GM18511 (cell line): ENCODE data around the gene NKAIN4.

Experiments
- ATAC-seq: cut with Tn5 transposase; IDR thresholded peaks from one replicate; pipeline ENCODE4 v1.9.1; 2021; ENCODE audit warnings: mild to moderate bottlenecking, moderate library complexity; ENCODE audit not compliant: unreplicated experiment

NKAIN4 gene

GRCh38 chr20:63198606-63199005, 55.7 kb downstream of the NKAIN4 start:
- no peak for ATAC-seq

- ATAC-seq = no peak
Measured at GRCh38 chr20:63196768-63197470, 57.3 kb downstream of the NKAIN4 start.

GRCh38 chr20:63194797-63195173, 59.5 kb downstream of the NKAIN4 start:
- ATAC-seq = no peak

- no peak for ATAC-seq
Measured at GRCh38 chr20:63194007-63194796, 60.1 kb downstream of the NKAIN4 start.

GRCh38 chr20:63192721-63193120, 61.5 kb downstream of the NKAIN4 start:
- no peak for ATAC-seq

GRCh38 chr20:63191400-63191799, 62.9 kb downstream of the NKAIN4 start:
- ATAC-seq = no peak

GRCh38 chr20:63190828-63191227, 63.4 kb downstream of the NKAIN4 start:
- ATAC-seq = no peak
